Endothelial cell (in vitro differentiated cells): ENCODE results near the gene METTL22. TPM values are rescaled to one million over a fixed set of nuclear protein-coding genes. Genes with fewer than 3 reads are reported as not detected.

ENCODE experiments used
- DNase-seq: peaks from one replicate; pipeline ENCODE4 v3.0.0; 2021; ENCODE audit warnings: low spot score
- H3K27ac Mint-ChIP-seq: one replicate; pipeline ENCODE4 v1.8.0; 2021; ENCODE audit warnings: mixed read lengths, inconsistent platforms; ENCODE audit not compliant: unreplicated experiment
- H3K27me3 Mint-ChIP-seq: one replicate; pipeline ENCODE4 v1.8.0; 2021; ENCODE audit warnings: mild to moderate bottlenecking, moderate library complexity, mixed read lengths, inconsistent platforms; ENCODE audit not compliant: unreplicated experiment
- H3K36me3 Mint-ChIP-seq: one replicate; pipeline ENCODE4 v1.8.0; 2021; ENCODE audit warnings: mild to moderate bottlenecking, low read depth, mixed read lengths, inconsistent platforms; ENCODE audit not compliant: unreplicated experiment
- H3K4me1 Mint-ChIP-seq: one replicate; pipeline ENCODE4 v1.8.0; 2021; ENCODE audit warnings: mild to moderate bottlenecking, mixed read lengths, inconsistent platforms; ENCODE audit not compliant: unreplicated experiment
- H3K4me3 Mint-ChIP-seq: one replicate; pipeline ENCODE4 v1.8.0; 2021; ENCODE audit warnings: mild to moderate bottlenecking, mixed read lengths, inconsistent platforms; ENCODE audit not compliant: unreplicated experiment
- H3K9me3 Mint-ChIP-seq: one replicate; pipeline ENCODE4 v1.8.0; 2021; ENCODE audit warnings: mixed read lengths, inconsistent platforms; ENCODE audit not compliant: unreplicated experiment
- CTCF ChIP-seq: fragments of 200-600 bp; sonication (generic); IDR thresholded peaks from one replicate; pipeline ENCODE4 v1.5.0; 2021; ENCODE audit warnings: antibody characterized with exemption; ENCODE audit not compliant: unreplicated experiment
- total RNA-seq: library from RNA; stranded (reverse); fragmentation: NEBNext Ultra II Directional; extraction: Animal tissue kit (Norgen Biotek cat#: 25700); gene quantifications from one replicate; pipeline ENCODE4 v1.2.1, GENCODE V29; 2021; ENCODE audit not compliant: unreplicated experiment

Gene METTL22
- total RNA-seq, 1 donor from 2014 or later, result 39.6 TPM

- peak overlapping the region; percentile 53 for H3K4me3 Mint-ChIP-seq
- H3K36me3 Mint-ChIP-seq, result peaks cover 59% of the 10 kb centered on the region
- H3K27me3 Mint-ChIP-seq, result peaks cover 7% of the 10 kb centered on the region
- DNase-seq, result no peak
- no peaks in the 10 kb centered on the region for H3K4me1 Mint-ChIP-seq
- TF ChIP-seq CTCF, result no peak
- no peaks in the 10 kb centered on the region for H3K9me3 Mint-ChIP-seq
- H3K27ac Mint-ChIP-seq, result no peak overlapping the region
These were observed 23.6 kb downstream of the METTL22 start for GRCh38 chr16:8645141-8645521.

GRCh38 chr16:8645831-8646230 lies 24.3 kb downstream of the METTL22 start:
- no peak for DNase-seq
- no peaks in the 10 kb centered on the region for H3K4me1 Mint-ChIP-seq
- no peak for TF ChIP-seq CTCF
- H3K4me3 Mint-ChIP-seq, result peak overlapping the region; percentile 29
- peaks cover 5% of the 10 kb centered on the region for H3K27me3 Mint-ChIP-seq
- H3K9me3 Mint-ChIP-seq, result no peaks in the 10 kb centered on the region
- H3K27ac Mint-ChIP-seq, result peak overlapping the region; percentile 9
- H3K36me3 Mint-ChIP-seq, result peaks cover 57% of the 10 kb centered on the region

GRCh38 chr16:8646326-8647053 lies 25.0 kb downstream of the METTL22 start:
- Mint-ChIP-seq H3K4me1 (no peaks in the 10 kb centered on the region), H3K36me3 (peaks cover 54% of the 10 kb centered on the region), H3K9me3 (no peaks in the 10 kb centered on the region), H3K4me3 (peak overlapping the region; percentile 39), H3K27ac (no peak overlapping the region), H3K27me3 (peaks cover 5% of the 10 kb centered on the region)
- DNase-seq, result no peak
- no peak for TF ChIP-seq CTCF

GRCh38 chr16:8647721-8648318 lies 26.3 kb downstream of the METTL22 start:
- H3K36me3 Mint-ChIP-seq, result peaks cover 42% of the 10 kb centered on the region
- H3K27ac Mint-ChIP-seq, result no peak overlapping the region
- H3K4me1 Mint-ChIP-seq, result no peaks in the 10 kb centered on the region
- no peak overlapping the region for H3K4me3 Mint-ChIP-seq
- H3K9me3 Mint-ChIP-seq, result no peaks in the 10 kb centered on the region
- peaks cover 5% of the 10 kb centered on the region for H3K27me3 Mint-ChIP-seq
- DNase-seq, result no peak
- TF ChIP-seq CTCF, result no peak

GRCh38 chr16:8648877-8649276 lies 27.4 kb downstream of the METTL22 start:
- H3K36me3 Mint-ChIP-seq, result peaks cover 32% of the 10 kb centered on the region
- H3K4me3 Mint-ChIP-seq, result no peak overlapping the region
- no peak for TF ChIP-seq CTCF
- H3K27ac Mint-ChIP-seq, result no peak overlapping the region
- H3K4me1 Mint-ChIP-seq, result no peaks in the 10 kb centered on the region
- H3K27me3 Mint-ChIP-seq, result peaks cover 5% of the 10 kb centered on the region
- no peaks in the 10 kb centered on the region for H3K9me3 Mint-ChIP-seq
- no peak for DNase-seq
